ENCODE data around the gene ZMYND11.

The ZMYND11 gene

DNA sequence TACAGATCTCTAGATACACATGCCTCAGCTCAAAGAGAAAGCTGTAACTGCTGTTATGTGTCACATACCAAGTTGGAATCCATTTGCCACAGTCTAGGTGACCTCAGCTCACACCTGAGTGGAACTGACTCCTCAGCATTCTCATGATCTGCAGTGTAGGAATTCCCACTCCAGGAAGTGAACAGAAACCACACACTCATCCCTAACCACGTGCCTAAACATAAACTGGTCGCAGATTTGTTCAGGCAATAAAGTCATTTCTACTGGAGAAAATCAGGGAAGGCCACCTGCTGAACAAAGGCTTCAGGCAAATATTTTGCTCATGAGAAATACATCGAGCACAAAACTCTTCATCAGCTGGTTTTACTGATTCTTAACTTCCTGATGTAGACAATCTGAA lies 23.0 kb upstream of the ZMYND11 start:
- Histone ChIP-seq H3K9ac (ENCODE audit: insufficient read length) (peak overlapping the region; percentile 32), H3K36me3 (ENCODE audit: insufficient read depth, low read length) (no peaks in the 10 kb centered on the region), H3K4me3 (peak overlapping the region; percentile 49), H3K27ac (peak overlapping the region; percentile 94), H3K9me3 (ENCODE audit: low read depth, low read length) (no peaks in the 10 kb centered on the region)
- peak; percentile 87 for DNase-seq (ENCODE audit: low read depth, low spot score)
- TF ChIP-seq FOXP2 (optimal IDR thresholded peaks at IDR 0.05; ENCODE audit: control extremely low read depth, extremely low read length, insufficient read depth) (no peak), EZH2 (IDR thresholded peaks at IDR 0.05) (no peak), POLR2AphosphoS5 (IDR thresholded peaks at IDR 0.05; ENCODE audit: borderline replicate concordance, low read depth, low read length) (no peak; the same call in 1 of the 2 replicates)

DNA sequence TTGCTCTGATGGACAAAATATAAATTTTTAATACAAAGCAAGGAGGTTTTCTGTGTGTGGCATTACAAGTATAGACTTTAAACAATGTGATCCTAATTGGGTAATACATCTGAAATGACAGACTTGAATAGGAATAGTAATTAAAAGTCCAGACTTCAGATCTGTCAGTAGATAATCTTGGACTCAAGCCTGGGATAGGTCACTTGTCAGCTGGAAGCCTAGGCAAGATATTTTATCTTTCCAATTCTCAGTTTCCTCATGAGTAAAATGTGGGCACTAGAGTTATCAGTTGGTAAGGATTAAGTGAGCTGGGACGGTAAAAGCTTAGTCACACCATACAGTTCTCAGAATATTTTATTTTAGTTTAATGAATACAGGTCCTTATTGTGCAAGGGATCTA lies 10.4 kb upstream of the ZMYND11 start:
- no peak for DNase-seq (ENCODE audit: low read depth, low spot score)
- no peak overlapping the region for H3K9ac ChIP-seq (ENCODE audit: insufficient read length)
- H3K27ac ChIP-seq, result peak overlapping the region; percentile 85
- no peaks in the 10 kb centered on the region for H3K9me3 ChIP-seq (ENCODE audit: low read depth, low read length)
- H3K36me3 ChIP-seq (ENCODE audit: insufficient read depth, low read length), result no peaks in the 10 kb centered on the region
- no peak for TF ChIP-seq FOXP2 (optimal IDR thresholded peaks at IDR 0.05; ENCODE audit: control extremely low read depth, extremely low read length, insufficient read depth)
- TF ChIP-seq EZH2 (IDR thresholded peaks at IDR 0.05), result no peak
- TF ChIP-seq POLR2AphosphoS5 (IDR thresholded peaks at IDR 0.05; ENCODE audit: borderline replicate concordance, low read depth, low read length), result no peak
- H3K4me3 ChIP-seq, result no peak overlapping the region

GRCh38 chr10:127612-128432 lies 7.4 kb upstream of the ZMYND11 start:
- Histone ChIP-seq H3K4me3 (no peak overlapping the region), H3K36me3 (ENCODE audit: insufficient read depth, low read length) (no peaks in the 10 kb centered on the region), H3K27ac (no peak overlapping the region), H3K9ac (ENCODE audit: insufficient read length) (no peak overlapping the region), H3K9me3 (ENCODE audit: low read depth, low read length) (no peaks in the 10 kb centered on the region)
- no peak for DNase-seq (ENCODE audit: low read depth, low spot score)
- TF ChIP-seq EZH2 (IDR thresholded peaks at IDR 0.05) (no peak), FOXP2 (optimal IDR thresholded peaks at IDR 0.05; ENCODE audit: control extremely low read depth, extremely low read length, insufficient read depth) (no peak), POLR2AphosphoS5 (IDR thresholded peaks at IDR 0.05; ENCODE audit: borderline replicate concordance, low read depth, low read length) (no peak)

GRCh38 chr10:129810-130209 lies 5.4 kb upstream of the ZMYND11 start:
- Histone ChIP-seq H3K9me3 (ENCODE audit: low read depth, low read length) (no peaks in the 10 kb centered on the region), H3K36me3 (ENCODE audit: insufficient read depth, low read length) (no peaks in the 10 kb centered on the region), H3K9ac (ENCODE audit: insufficient read length) (no peak overlapping the region), H3K4me3 (no peak overlapping the region), H3K27ac (no peak overlapping the region)
- TF ChIP-seq POLR2AphosphoS5 (IDR thresholded peaks at IDR 0.05; ENCODE audit: borderline replicate concordance, low read depth, low read length) (no peak), EZH2 (IDR thresholded peaks at IDR 0.05) (no peak), FOXP2 (optimal IDR thresholded peaks at IDR 0.05; ENCODE audit: control extremely low read depth, extremely low read length, insufficient read depth) (no peak)
- no peak for DNase-seq (ENCODE audit: low read depth, low spot score)

- H3K4me3 ChIP-seq, result peak overlapping the region; percentile 80
Measured at GRCh38 chr10:132946-133898, 2.0 kb upstream of the ZMYND11 start.

GRCh38 chr10:134247-135131 lies 766 bp upstream of the ZMYND11 start:
- no peaks in the 10 kb centered on the region for H3K9me3 ChIP-seq (ENCODE audit: low read depth, low read length)
- no peaks in the 10 kb centered on the region for H3K36me3 ChIP-seq (ENCODE audit: insufficient read depth, low read length)
- TF ChIP-seq FOXP2 (optimal IDR thresholded peaks at IDR 0.05; ENCODE audit: control extremely low read depth, extremely low read length, insufficient read depth), result no peak
- TF ChIP-seq EZH2 (IDR thresholded peaks at IDR 0.05), result no peak
- no peak; the same call in 1 of the 2 replicates for TF ChIP-seq POLR2AphosphoS5 (IDR thresholded peaks at IDR 0.05; ENCODE audit: borderline replicate concordance, low read depth, low read length)
- H3K27ac ChIP-seq, result peak overlapping the region; percentile 81
- H3K9ac ChIP-seq (ENCODE audit: insufficient read length), result peak overlapping the region; percentile 83
- no peak for DNase-seq (ENCODE audit: low read depth, low spot score)
- H3K4me3 ChIP-seq, result peak overlapping the region; percentile 80

More at GRCh38 chr10:132946-133898, 2.0 kb upstream of the ZMYND11 start:
- no peaks in the 10 kb centered on the region for H3K36me3 ChIP-seq (ENCODE audit: insufficient read depth, low read length)
- TF ChIP-seq POLR2AphosphoS5 (IDR thresholded peaks at IDR 0.05; ENCODE audit: borderline replicate concordance, low read depth, low read length) (no peak), EZH2 (IDR thresholded peaks at IDR 0.05) (no peak), FOXP2 (optimal IDR thresholded peaks at IDR 0.05; ENCODE audit: control extremely low read depth, extremely low read length, insufficient read depth) (no peak)
- no peaks in the 10 kb centered on the region for H3K9me3 ChIP-seq (ENCODE audit: low read depth, low read length)
- no peak overlapping the region for H3K27ac ChIP-seq
- no peak for DNase-seq (ENCODE audit: low read depth, low spot score)
- peak overlapping the region; percentile 83 for H3K9ac ChIP-seq (ENCODE audit: insufficient read length)

DNA sequence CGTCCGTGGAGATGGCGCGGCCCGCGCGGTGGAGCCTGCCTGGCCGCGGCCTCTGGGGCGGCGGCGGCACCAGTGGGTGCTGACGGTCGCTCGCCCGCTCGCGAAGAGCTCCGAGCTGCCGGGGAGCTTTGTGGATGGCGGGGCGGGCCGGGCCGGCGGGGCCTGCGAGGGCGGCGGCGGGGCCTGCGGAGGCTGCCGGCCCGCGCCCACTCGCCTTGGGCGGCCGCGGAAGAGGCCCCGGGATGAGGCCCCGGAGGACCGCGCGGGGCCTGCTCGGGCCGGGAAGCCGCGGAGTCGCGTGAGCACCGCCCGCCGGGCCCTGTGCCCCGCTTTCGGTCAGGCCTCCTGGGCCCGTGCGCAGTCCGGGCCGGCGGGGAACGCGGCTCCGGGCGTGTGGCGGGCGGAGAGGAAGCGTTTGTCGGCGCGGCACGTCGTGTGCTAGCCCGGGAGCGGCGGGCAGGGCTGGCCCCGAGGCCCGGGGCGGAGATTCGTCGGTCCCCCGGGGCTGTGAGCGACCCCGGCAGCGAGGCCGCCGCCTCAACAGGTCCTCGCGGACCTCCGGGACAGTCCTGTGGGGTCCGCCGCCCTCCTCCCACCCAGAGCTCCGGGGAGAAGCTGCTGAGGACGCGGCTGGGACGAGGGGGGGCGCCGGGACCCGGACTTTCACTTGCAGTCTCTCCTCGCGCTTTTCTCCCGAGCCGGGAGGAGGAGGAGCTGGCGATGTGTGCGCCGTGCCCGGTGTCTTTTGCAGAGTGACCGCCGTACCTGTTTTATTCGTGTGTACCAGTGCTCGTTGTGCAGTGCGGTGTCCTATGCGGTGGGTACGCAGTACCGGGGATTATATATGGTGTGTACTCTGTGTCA lies 578 bp downstream of the ZMYND11 start:
- no peak for DNase-seq (ENCODE audit: low read depth, low spot score)
- H3K9me3 ChIP-seq (ENCODE audit: low read depth, low read length), result no peaks in the 10 kb centered on the region
- H3K27ac ChIP-seq, result peak overlapping the region; percentile 81

More for the DNA sequence above, 578 bp downstream of the ZMYND11 start:
- peak overlapping the region; percentile 80 for H3K4me3 ChIP-seq
- peak overlapping the region; percentile 88 for H3K9ac ChIP-seq (ENCODE audit: insufficient read length)
- TF ChIP-seq EZH2 (IDR thresholded peaks at IDR 0.05), result no peak
- TF ChIP-seq FOXP2 (optimal IDR thresholded peaks at IDR 0.05; ENCODE audit: control extremely low read depth, extremely low read length, insufficient read depth), result no peak
- no peak for TF ChIP-seq POLR2AphosphoS5 (IDR thresholded peaks at IDR 0.05; ENCODE audit: borderline replicate concordance, low read depth, low read length)
- no peaks in the 10 kb centered on the region for H3K36me3 ChIP-seq (ENCODE audit: insufficient read depth, low read length)
